ENCODE measurements around the gene SRPX2.

DNA sequence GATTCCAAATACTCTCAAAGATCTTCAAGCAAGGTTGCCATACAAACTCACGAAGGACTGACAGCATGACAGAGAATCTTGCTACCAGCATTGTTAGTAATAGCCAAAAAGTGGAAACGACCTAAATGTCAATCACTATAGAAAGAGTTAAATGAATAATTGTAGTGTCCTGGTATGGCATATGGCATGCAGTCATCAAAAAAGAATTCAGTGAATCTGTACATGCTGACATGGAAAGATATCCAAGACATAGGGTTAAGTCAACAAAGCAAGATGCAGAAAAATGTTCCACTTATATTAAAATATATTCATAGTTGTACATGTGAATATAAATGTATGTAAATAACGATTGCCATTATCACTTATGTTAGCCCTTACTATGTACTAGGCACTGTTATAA lies 37.6 kb downstream of the SRPX2 start:
- TF ChIP-seq, protein P1, sequence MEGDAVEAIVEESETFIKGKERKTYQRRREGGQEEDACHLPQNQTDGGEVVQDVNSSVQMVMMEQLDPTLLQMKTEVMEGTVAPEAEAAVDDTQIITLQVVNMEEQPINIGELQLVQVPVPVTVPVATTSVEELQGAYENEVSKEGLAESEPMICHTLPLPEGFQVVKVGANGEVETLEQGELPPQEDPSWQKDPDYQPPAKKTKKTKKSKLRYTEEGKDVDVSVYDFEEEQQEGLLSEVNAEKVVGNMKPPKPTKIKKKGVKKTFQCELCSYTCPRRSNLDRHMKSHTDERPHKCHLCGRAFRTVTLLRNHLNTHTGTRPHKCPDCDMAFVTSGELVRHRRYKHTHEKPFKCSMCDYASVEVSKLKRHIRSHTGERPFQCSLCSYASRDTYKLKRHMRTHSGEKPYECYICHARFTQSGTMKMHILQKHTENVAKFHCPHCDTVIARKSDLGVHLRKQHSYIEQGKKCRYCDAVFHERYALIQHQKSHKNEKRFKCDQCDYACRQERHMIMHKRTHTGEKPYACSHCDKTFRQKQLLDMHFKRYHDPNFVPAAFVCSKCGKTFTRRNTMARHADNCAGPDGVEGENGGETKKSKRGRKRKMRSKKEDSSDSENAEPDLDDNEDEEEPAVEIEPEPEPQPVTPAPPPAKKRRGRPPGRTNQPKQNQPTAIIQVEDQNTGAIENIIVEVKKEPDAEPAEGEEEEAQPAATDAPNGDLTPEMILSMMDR (IDR thresholded peaks at IDR 0.05): no peak
- TF ChIP-seq POLR2A (IDR thresholded peaks at IDR 0.05): no peak
- no peak for TF ChIP-seq EP300 (IDR thresholded peaks at IDR 0.05)
- TF ChIP-seq POLR2AphosphoS5 (IDR thresholded peaks at IDR 0.05): no peak

All from suprapubic skin (tissue), 4 donors.